ENCODE data around the gene BMP7. TPM values are rescaled to one million over a fixed set of nuclear protein-coding genes. Genes with fewer than 3 reads are reported as not detected.

Gene BMP7
- total and polyA plus RNA-seq, 10 donors = 0.26 to 1.5 (median 0.75) TPM; not detected in 1

- H3K36me3 ChIP-seq = no peaks in the 10 kb centered on the region
- H3K4me3 ChIP-seq = no peak overlapping the region
- peaks cover 0 to 13% (median 2%) of the 10 kb centered on the region in 6 donors for H3K4me1 ChIP-seq
- no peak overlapping the region for H3K27ac ChIP-seq
- peak; percentile 40 for DNase-seq
- TF ChIP-seq CTCF (IDR thresholded peaks at IDR 0.05 in 8 of 11, conservative IDR thresholded peaks at IDR 0.05 in 3 of 11) (no peak), POLR2A (IDR thresholded peaks at IDR 0.05) (no peak), POLR2AphosphoS5 (IDR thresholded peaks at IDR 0.05) (no peak)
- 79 to 89% (median 83%) methylated on average over 18 of the region's 18 CpGs for WGBS, 5 donors
- intact Hi-C loops (cut with DNase I; ENCODE audit: low total_unique reads) = no loop called here
- H3K9me3 ChIP-seq = peaks cover 0 to 6% (median 0%) of the 10 kb centered on the region in 8 donors
- H3K27me3 ChIP-seq (replicated peaks in 1 of 7) = no peaks in the 10 kb centered on the region
Observed at GRCh38 chr20:57156011-57156729, 110.3 kb downstream of the BMP7 start.

- TF ChIP-seq CTCF (IDR thresholded peaks at IDR 0.05 in 8 of 11, conservative IDR thresholded peaks at IDR 0.05 in 3 of 11) (no peak), POLR2AphosphoS5 (IDR thresholded peaks at IDR 0.05) (no peak)
- Histone ChIP-seq H3K4me1 (peaks cover 0 to 13% (median 2%) of the 10 kb centered on the region in 6 donors), H3K27ac (no peak overlapping the region), H3K4me3 (no peak overlapping the region), H3K36me3 (no peaks in the 10 kb centered on the region), H3K9me3 (peaks cover 0 to 10% (median 0%) of the 10 kb centered on the region in 8 donors), H3K27me3 (replicated peaks in 1 of 7) (no peaks in the 10 kb centered on the region)
- WGBS, 5 donors = 72 to 86% (median 73%) methylated on average over 8 of the region's 8 CpGs
- intact Hi-C loops (cut with DNase I; ENCODE audit: low total_unique reads) = no loop called here
- DNase-seq = peak; percentile 31
Observed at GRCh38 chr20:57155415-57155814, 111.0 kb downstream of the BMP7 start.

- peak; percentile 57 for DNase-seq
- H3K4me3 ChIP-seq = no peak overlapping the region
- H3K36me3 ChIP-seq = no peaks in the 10 kb centered on the region
- peaks cover 0 to 10% (median 0%) of the 10 kb centered on the region in 8 donors for H3K9me3 ChIP-seq
- peaks cover 0 to 4% (median 0%) of the 10 kb centered on the region in 7 donors for H3K27me3 ChIP-seq (replicated peaks in 1 of 7)
- intact Hi-C loops (cut with DNase I; ENCODE audit: low total_unique reads) = no loop called here
- no peak overlapping the region for H3K27ac ChIP-seq
- peaks cover 0 to 12% (median 2%) of the 10 kb centered on the region in 6 donors for H3K4me1 ChIP-seq
- WGBS, 5 donors = 70 to 83% (median 75%) methylated on average over 18 of the region's 18 CpGs
- TF ChIP-seq CTCF (IDR thresholded peaks at IDR 0.05 in 8 of 11, conservative IDR thresholded peaks at IDR 0.05 in 3 of 11) (no peak), POLR2AphosphoS5 (IDR thresholded peaks at IDR 0.05) (no peak), POLR2A (IDR thresholded peaks at IDR 0.05) (no peak)
Observed at GRCh38 chr20:57153238-57153905, 113.1 kb downstream of the BMP7 start.

- Histone ChIP-seq H3K36me3 (no peaks in the 10 kb centered on the region), H3K27ac (no peak overlapping the region), H3K27me3 (replicated peaks in 1 of 7) (peaks cover 0 to 8% (median 3%) of the 10 kb centered on the region in 7 donors), H3K9me3 (peaks cover 0 to 10% (median 0%) of the 10 kb centered on the region in 8 donors), H3K4me3 (no peak overlapping the region), H3K4me1 (peaks cover 0 to 4% (median 2%) of the 10 kb centered on the region in 6 donors)
- intact Hi-C loops (cut with DNase I; ENCODE audit: low total_unique reads) = no loop called here
- TF ChIP-seq POLR2AphosphoS5 (IDR thresholded peaks at IDR 0.05) = no peak
- TF ChIP-seq POLR2A (IDR thresholded peaks at IDR 0.05) = no peak
- no peak for TF ChIP-seq CTCF (IDR thresholded peaks at IDR 0.05 in 8 of 11, conservative IDR thresholded peaks at IDR 0.05 in 3 of 11)
- DNase-seq = no peak
- WGBS, 5 donors = 87 to 98% (median 92%) methylated on average over 2 of the region's 2 CpGs
Observed at GRCh38 chr20:57152557-57152956, 113.9 kb downstream of the BMP7 start.

Measured in spleen (tissue), 11 donors.